Activated gamma-delta T cell (primary cell): Measurements from ENCODE around the gene SUGP2.
"Not testable (repeated sequence)": the region's sequence is repeated elsewhere in the genome, so short reads cannot be mapped to it uniquely, and the experiment has no call there.

Experiments
- DNase-seq: peaks from one replicate; lab custom pipeline; 2025; lab: John Stamatoyannopoulos, UW

SUGP2 gene

GRCh38 chr19:19031891-19032290 is 1.4 kb downstream of the SUGP2 start:
- no peak for DNase-seq

GRCh38 chr19:19028526-19028925 is 4.8 kb downstream of the SUGP2 start:
- DNase-seq = no peak

- no peak for DNase-seq
Observed at GRCh38 chr19:19027228-19027627, 6.1 kb downstream of the SUGP2 start.

GRCh38 chr19:19026299-19026971 is 6.9 kb downstream of the SUGP2 start:
- DNase-seq = no peak

- no peak for DNase-seq
Observed at GRCh38 chr19:19025861-19026260, 7.5 kb downstream of the SUGP2 start.

GRCh38 chr19:19023376-19023775 is 9.9 kb downstream of the SUGP2 start:
- DNase-seq = not testable (repeated sequence)

GRCh38 chr19:19022380-19022961 is 10.8 kb downstream of the SUGP2 start:
- no peak for DNase-seq

- no peak for DNase-seq
Observed at GRCh38 chr19:19021115-19021514, 12.2 kb downstream of the SUGP2 start.

- no peak for DNase-seq
Observed at GRCh38 chr19:19010551-19010950, 22.8 kb downstream of the SUGP2 start.

- no peak for DNase-seq
Observed at GRCh38 chr19:19009951-19010350, 23.4 kb downstream of the SUGP2 start.

- no peak for DNase-seq
Observed at GRCh38 chr19:19006213-19006612, 27.1 kb downstream of the SUGP2 start.

GRCh38 chr19:19004144-19004543 is 29.2 kb downstream of the SUGP2 start:
- DNase-seq = no peak

- DNase-seq = no peak
Observed at GRCh38 chr19:18999896-19000620, 33.3 kb downstream of the SUGP2 start.

GRCh38 chr19:18999016-18999758 is 34.1 kb downstream of the SUGP2 start:
- no peak for DNase-seq

GRCh38 chr19:18998276-18998675 is 35.0 kb downstream of the SUGP2 start:
- no peak for DNase-seq

GRCh38 chr19:18996796-18997394 is 36.4 kb downstream of the SUGP2 start:
- DNase-seq = no peak

GRCh38 chr19:18996351-18996750 is 37.0 kb downstream of the SUGP2 start:
- DNase-seq = no peak

GRCh38 chr19:18995804-18996241 is 37.5 kb downstream of the SUGP2 start:
- no peak for DNase-seq

GRCh38 chr19:18993115-18993514 is 40.2 kb downstream of the SUGP2 start:
- DNase-seq = no peak

- DNase-seq = no peak
Observed at GRCh38 chr19:18992696-18993095, 40.6 kb downstream of the SUGP2 start.

- DNase-seq = no peak
Observed at GRCh38 chr19:18991468-18991867, 41.8 kb downstream of the SUGP2 start.

- DNase-seq = no peak
Observed at GRCh38 chr19:18991006-18991405, 42.3 kb downstream of the SUGP2 start.
